ENCODE results near the gene ANP32B.
"Not testable (repeated sequence)": the region's sequence is repeated elsewhere in the genome, so short reads cannot be mapped to it uniquely, and the experiment has no call there.

The ANP32B gene

GRCh38 chr9:97970165-97970564 lies 13.0 kb upstream of the ANP32B start:
- TF ChIP-seq CTCF (IDR thresholded peaks at IDR 0.05; ENCODE audit: low read depth, low read length): no peak
- no peak overlapping the region for H3K4me3 ChIP-seq (ENCODE audit: low read depth, low read length)
- H3K27me3 ChIP-seq (ENCODE audit: insufficient read depth, low read depth, severe bottlenecking): no peaks in the 10 kb centered on the region
- peaks cover 2% of the 10 kb centered on the region for H3K9me3 ChIP-seq (ENCODE audit: severe bottlenecking)
- no peak overlapping the region for H3K27ac ChIP-seq
- DNase-seq: no peak
- no peaks in the 10 kb centered on the region for H3K36me3 ChIP-seq

GRCh38 chr9:97972753-97973152 lies 10.4 kb upstream of the ANP32B start:
- Histone ChIP-seq H3K4me3 (ENCODE audit: low read depth, low read length) (no peak overlapping the region), H3K9me3 (ENCODE audit: severe bottlenecking) (peaks cover 2% of the 10 kb centered on the region), H3K27me3 (ENCODE audit: insufficient read depth, low read depth, severe bottlenecking) (no peaks in the 10 kb centered on the region), H3K27ac (no peak overlapping the region), H3K36me3 (no peaks in the 10 kb centered on the region)
- no peak for TF ChIP-seq CTCF (IDR thresholded peaks at IDR 0.05; ENCODE audit: low read depth, low read length)
- DNase-seq: no peak

GRCh38 chr9:97975376-97975775 lies 7.8 kb upstream of the ANP32B start:
- no peak for TF ChIP-seq CTCF (IDR thresholded peaks at IDR 0.05; ENCODE audit: low read depth, low read length)
- H3K9me3 ChIP-seq (ENCODE audit: severe bottlenecking): peaks cover 2% of the 10 kb centered on the region
- no peaks in the 10 kb centered on the region for H3K36me3 ChIP-seq
- no peak overlapping the region for H3K27ac ChIP-seq
- H3K27me3 ChIP-seq (ENCODE audit: insufficient read depth, low read depth, severe bottlenecking): no peaks in the 10 kb centered on the region
- no peak overlapping the region for H3K4me3 ChIP-seq (ENCODE audit: low read depth, low read length)
- DNase-seq: peak; percentile 43

- H3K9me3 ChIP-seq (ENCODE audit: severe bottlenecking); DNase-seq; H3K27me3 ChIP-seq (ENCODE audit: insufficient read depth, low read depth, severe bottlenecking); H3K4me3 ChIP-seq (ENCODE audit: low read depth, low read length); H3K27ac ChIP-seq; H3K36me3 ChIP-seq: not testable (repeated sequence)
These were observed 6.5 kb upstream of the ANP32B start for GRCh38 chr9:97976633-97977032.

GRCh38 chr9:97978371-97979130 lies 4.6 kb upstream of the ANP32B start:
- no peak for TF ChIP-seq CTCF (IDR thresholded peaks at IDR 0.05; ENCODE audit: low read depth, low read length)
- Histone ChIP-seq H3K4me3 (ENCODE audit: low read depth, low read length) (peak overlapping the region; percentile 35), H3K9me3 (ENCODE audit: severe bottlenecking) (peaks cover 2% of the 10 kb centered on the region), H3K27me3 (ENCODE audit: insufficient read depth, low read depth, severe bottlenecking) (no peaks in the 10 kb centered on the region), H3K27ac (peak overlapping the region; percentile 100), H3K36me3 (peaks cover 4% of the 10 kb centered on the region)
- peak; percentile 94 for DNase-seq

GRCh38 chr9:97979788-97980478 lies 3.2 kb upstream of the ANP32B start:
- Histone ChIP-seq H3K27ac (peak overlapping the region; percentile 100), H3K4me3 (ENCODE audit: low read depth, low read length) (peak overlapping the region; percentile 35; the same call in 1 of the 2 replicates), H3K27me3 (ENCODE audit: insufficient read depth, low read depth, severe bottlenecking) (no peaks in the 10 kb centered on the region), H3K36me3 (peaks cover 10% of the 10 kb centered on the region), H3K9me3 (ENCODE audit: severe bottlenecking) (no peaks in the 10 kb centered on the region)
- no peak for TF ChIP-seq CTCF (IDR thresholded peaks at IDR 0.05; ENCODE audit: low read depth, low read length)
- DNase-seq: peak; percentile 67

Data from WERI-Rb-1 (cell line).